Measurements from ENCODE around the gene KANK2. TPM values are rescaled to one million over a fixed set of nuclear protein-coding genes. Genes with fewer than 3 reads are reported as not detected.
A peak's percentile ranks its signal among the peaks of the same experiment; 100 is the strongest.

The KANK2 gene
- polyA plus RNA-seq, 1 of the 3 experiments (the other 2 are of a cell fraction), result 92.4 TPM

DNA sequence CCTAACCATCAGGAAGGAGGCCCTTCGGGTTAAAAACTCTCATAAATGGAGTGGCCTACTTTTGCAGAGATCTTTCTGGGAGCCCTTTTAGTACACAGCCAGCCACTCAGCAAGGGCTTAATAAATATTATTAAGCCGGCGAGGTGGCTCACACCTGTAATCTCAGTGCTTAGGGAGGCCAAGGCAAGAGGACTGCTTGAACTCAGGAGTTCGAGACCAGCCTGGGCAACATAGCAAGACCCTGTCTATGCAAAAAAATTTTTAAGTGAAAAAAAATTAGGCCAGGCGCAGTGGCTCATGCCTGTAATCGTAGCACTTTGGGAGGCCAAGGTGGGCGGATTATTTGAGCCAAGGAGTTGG, 810 bp upstream of the KANK2 start:
- no peak for TF ChIP-seq CTCF (IDR thresholded peaks at IDR 0.05)
- no peak for TF ChIP-seq TEAD4 (IDR thresholded peaks at IDR 0.05; ENCODE audit: borderline replicate concordance, insufficient read depth)
- no peak for TF ChIP-seq NFIC (IDR thresholded peaks at IDR 0.05; ENCODE audit: borderline replicate concordance)
- TF ChIP-seq MEF2A (IDR thresholded peaks at IDR 0.05; ENCODE audit: borderline replicate concordance, low read depth), result no peak
- no peak for TF ChIP-seq RXRA (IDR thresholded peaks at IDR 0.05; ENCODE audit: borderline replicate concordance, low read depth)
- TF ChIP-seq RFX5 (IDR thresholded peaks at IDR 0.05; ENCODE audit: low read length), result no peak
- no peak for TF ChIP-seq SIN3A (IDR thresholded peaks at IDR 0.05; ENCODE audit: borderline replicate concordance, low read depth, low read length)
- no peak for TF ChIP-seq RAD21 (IDR thresholded peaks at IDR 0.05; ENCODE audit: low read length)
- TF ChIP-seq NRF1 (IDR thresholded peaks at IDR 0.05; ENCODE audit: low read depth, low read length), result no peak
- TF ChIP-seq USF1 (IDR thresholded peaks at IDR 0.05; ENCODE audit: borderline replicate concordance, low read depth), result no peak
- TF ChIP-seq TCF12 (IDR thresholded peaks at IDR 0.05), result no peak
- no peak for TF ChIP-seq MXI1 (IDR thresholded peaks at IDR 0.05; ENCODE audit: low read depth, low read length)
- no peak for TF ChIP-seq CHD2 (IDR thresholded peaks at IDR 0.05; ENCODE audit: low read length, partially characterized antibody)
- ChIA-PET POLR2A (interaction anchor here (0.6 to 1.0 kb wide), 2 partner anchors 16 to 60 kb away, joined by 4 read pairs; no protein-coding TSS in a partner anchor), CTCF (interaction anchor here (0.6 to 2.2 kb wide), 6 partner anchors 9 to 256 kb away, joined by 3 to 18 read pairs (median 4); no protein-coding TSS in a partner anchor)
- Histone ChIP-seq H2AFZ (ENCODE audit: low read depth) (0 out of 2 replicates have a peak overlapping the region, but pooled peaks have one; percentile 68), H3K4me1 (ENCODE audit: control insufficient read depth in 1 of 2, insufficient read depth in 2 of 2, low read depth in 1 of 2, low read length in 1 of 2) (peaks cover 8 to 16% of the 10 kb centered on the region in 2 experiments; a peak in 3 of 4 replicates), H3F3A (replicated peaks; ENCODE audit: insufficient read depth) (peaks cover 6% of the 10 kb centered on the region), H4K20me1 (ENCODE audit: insufficient read depth) (peaks cover 15% of the 10 kb centered on the region; the same call in 1 of the 2 replicates), H3K9ac (0 out of 2 replicates have a peak overlapping the region, but pooled peaks have one; percentile 91), H3K27ac (ENCODE audit: low read depth in 2 of 2, low read length in 1 of 2) (peak overlapping the region; percentile 57 to 89), H3K9me2 (no peaks in the 10 kb centered on the region), H3K36me3 (replicated peaks in 1 of 2; ENCODE audit: control insufficient read depth in 1 of 2, insufficient read depth in 2 of 2, low read length in 1 of 2) (peaks cover 8 to 17% of the 10 kb centered on the region in 2 experiments), H3K4me2 (peak overlapping the region; percentile 95; the same call in 1 of the 2 replicates), H3K9me3 (no peaks in the 10 kb centered on the region), H3K27me3 (ENCODE audit: insufficient read depth) (no peaks in the 10 kb centered on the region), H3K79me2 (ENCODE audit: insufficient read depth) (peaks cover 41% of the 10 kb centered on the region), H3K4me3 (ENCODE audit: low read depth in 2 of 2, low read length in 1 of 2) (peak overlapping the region in 1 of 2 experiments; percentile 80; a peak in 2 of 4 replicates)
- DNase-seq, result no peak
- WGBS (ENCODE audit: low lambda C conversion rate), result 88% methylated on average over 7 of the region's 7 CpGs

Measured in SK-N-SH (cell line).